AG04450 (cell line): Measurements from ENCODE around the gene DFFB. TPM values are rescaled to one million over a fixed set of nuclear protein-coding genes. Genes with fewer than 3 reads are reported as not detected.

Experiments used
- CTCF ChIA-PET: fragments of 300-600, 350-600 bp; formaldehyde crosslinking; extraction: SDS; loops from one replicate; lab custom pipeline; 2022; ENCODE audit warnings: antibody characterized with exemption, inconsistent platforms; lab: Charles Lee
- POLR2A ChIA-PET: fragments of 350-600 bp; formaldehyde crosslinking; extraction: SDS; loops from one replicate; lab custom pipeline; 2021; ENCODE audit warnings: antibody characterized with exemption, inconsistent platforms; lab: Yijun Ruan, JAX
- DNase-seq: peaks from one replicate; pipeline ENCODE4 v3.0.0-alpha.2; 2011; ENCODE audit warnings: low read depth, low spot score
- H3K27ac ChIP-seq: one replicate; pipeline ENCODE4 v1.5.1; 2012; ENCODE audit warnings: low read depth, low read length, control low read depth
- H3K27me3 ChIP-seq: one replicate; pipeline ENCODE4 v1.6.0; 2012; ENCODE audit warnings: low read length; ENCODE audit not compliant: control insufficient read depth, insufficient read depth
- H3K4me3 ChIP-seq: 2 replicates; pipeline ENCODE4 v1.5.1; 2011; ENCODE audit warnings: mild to moderate bottlenecking, low read depth, low read length, control low read depth
- H3K9me3 ChIP-seq: 2 replicates; pipeline ENCODE4 v1.5.1; 2012; ENCODE audit warnings: low read length; ENCODE audit not compliant: control insufficient read depth, insufficient read depth
- polyA plus RNA-seq: library from polyadenylated mRNA; depleted of rRNA; stranded (reverse); fragments of >200 nt; gene quantifications from 2 replicates; pipeline ENCODE4 v1.2.3, GENCODE V29; 2011
- TF ChIP-seq, protein P1 (sequence below): IDR thresholded peaks from 2 replicates; pipeline ENCODE4 v1.5.1; 2011; ENCODE audit warnings: low read depth, low read length, control low read depth, inconsistent platforms

DFFB gene
- polyA plus RNA-seq, 1 experiment: 6.9 TPM

DNA sequence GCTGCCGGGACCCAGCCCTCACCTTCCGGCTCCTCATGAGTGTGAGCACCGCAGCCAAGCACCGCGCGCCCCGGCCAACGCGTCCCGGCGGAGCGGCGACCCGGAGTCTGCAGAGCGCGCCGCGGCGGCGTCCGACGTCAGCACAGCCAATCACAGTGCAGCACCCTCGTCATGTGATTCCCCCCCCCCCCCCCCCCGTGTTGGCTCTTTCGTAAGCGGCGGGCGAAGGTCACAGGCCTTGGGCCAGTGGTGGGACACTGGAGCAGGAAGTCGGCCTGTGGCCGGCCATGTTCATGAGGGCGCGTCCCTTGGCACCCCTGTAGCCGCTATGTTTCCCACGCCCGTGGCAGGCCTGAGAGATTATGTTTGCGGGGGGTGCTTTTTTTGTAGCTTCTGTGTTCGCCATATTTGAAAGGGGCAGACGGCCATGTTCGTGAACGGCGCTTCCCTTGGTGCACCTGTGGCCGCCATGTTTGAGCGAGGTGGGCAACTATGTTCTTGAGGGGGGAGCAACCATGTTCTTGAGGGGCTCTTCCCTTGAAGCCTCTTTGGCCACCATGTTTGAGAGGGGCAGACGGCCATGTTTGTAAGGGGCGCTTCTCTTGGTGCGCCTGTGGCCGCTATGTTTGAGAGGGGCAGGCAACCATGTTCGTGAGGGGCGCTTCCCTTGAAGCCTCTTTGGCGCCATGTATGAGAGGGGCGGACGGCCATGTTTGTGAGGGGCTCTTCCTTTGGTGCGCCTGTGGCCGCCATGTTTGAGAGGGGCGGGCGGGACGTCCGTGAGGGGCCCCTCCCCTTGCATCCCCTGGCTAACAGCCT is 43.1 kb downstream of the DFFB start, which contains the start of gene C1orf174:
Gene C1orf174, minus strand, starts transcription at position 123 of the 819 bp plus-strand sequence. Its CDS starts 86 bp downstream, at position 37.
- TF ChIP-seq, protein P1, sequence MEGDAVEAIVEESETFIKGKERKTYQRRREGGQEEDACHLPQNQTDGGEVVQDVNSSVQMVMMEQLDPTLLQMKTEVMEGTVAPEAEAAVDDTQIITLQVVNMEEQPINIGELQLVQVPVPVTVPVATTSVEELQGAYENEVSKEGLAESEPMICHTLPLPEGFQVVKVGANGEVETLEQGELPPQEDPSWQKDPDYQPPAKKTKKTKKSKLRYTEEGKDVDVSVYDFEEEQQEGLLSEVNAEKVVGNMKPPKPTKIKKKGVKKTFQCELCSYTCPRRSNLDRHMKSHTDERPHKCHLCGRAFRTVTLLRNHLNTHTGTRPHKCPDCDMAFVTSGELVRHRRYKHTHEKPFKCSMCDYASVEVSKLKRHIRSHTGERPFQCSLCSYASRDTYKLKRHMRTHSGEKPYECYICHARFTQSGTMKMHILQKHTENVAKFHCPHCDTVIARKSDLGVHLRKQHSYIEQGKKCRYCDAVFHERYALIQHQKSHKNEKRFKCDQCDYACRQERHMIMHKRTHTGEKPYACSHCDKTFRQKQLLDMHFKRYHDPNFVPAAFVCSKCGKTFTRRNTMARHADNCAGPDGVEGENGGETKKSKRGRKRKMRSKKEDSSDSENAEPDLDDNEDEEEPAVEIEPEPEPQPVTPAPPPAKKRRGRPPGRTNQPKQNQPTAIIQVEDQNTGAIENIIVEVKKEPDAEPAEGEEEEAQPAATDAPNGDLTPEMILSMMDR: no peak
- DNase-seq: peak; percentile 98
- POLR2A ChIA-PET: interaction anchor here (0.7 to 1.7 kb wide), 3 partner anchors 42 to 104 kb away, joined by 4 to 6 read pairs (median 4); partner anchors contain the start of gene LRRC47
- CTCF ChIA-PET: interaction anchor here (0.7 kb wide), 1 partner anchor 1352 kb away, joined by 4 read pairs; no protein-coding TSS in a partner anchor
- Histone ChIP-seq H3K4me3 (peak within 1 kb of the TSS; percentile 97), H3K27me3 (no peaks in the 10 kb centered on the region), H3K9me3 (peaks cover 8% of the 10 kb centered on the region), H3K27ac (peak within 1 kb of the TSS; percentile 95)

DNA sequence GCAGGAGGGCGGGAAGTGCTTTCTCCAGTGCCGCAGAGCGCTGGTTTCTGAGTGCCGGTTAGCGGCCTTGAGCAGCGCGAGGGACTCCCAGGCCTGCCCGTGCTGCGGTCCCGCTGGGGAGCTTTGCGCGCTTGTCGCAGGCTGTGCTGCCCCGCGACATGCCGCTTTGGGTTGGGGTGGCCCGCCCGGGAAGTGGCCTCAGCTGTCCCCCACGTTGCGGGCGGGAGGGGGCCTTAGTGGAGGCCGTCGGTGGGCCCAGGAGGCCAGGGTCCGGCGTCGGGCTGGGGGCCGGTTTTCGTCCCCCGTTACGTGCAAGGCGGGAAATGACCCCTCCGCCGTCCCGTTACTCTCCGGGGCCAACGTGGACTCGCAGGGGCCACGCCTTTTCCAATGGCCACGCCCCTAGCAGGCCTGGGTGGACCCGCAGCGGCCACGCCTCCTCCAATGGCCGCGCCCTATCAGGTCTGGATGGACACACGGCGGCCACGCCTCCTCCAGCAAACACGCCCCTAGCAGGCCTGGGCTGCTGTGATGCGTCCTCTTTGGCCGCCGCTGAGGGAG is 43.8 kb downstream of the DFFB start:
- peaks cover 8% of the 10 kb centered on the region for H3K9me3 ChIP-seq
- ChIA-PET CTCF (no interaction called here), POLR2A (interaction anchor here (0.7 to 1.7 kb wide), 3 partner anchors 42 to 473 kb away, joined by 4 read pairs; no protein-coding TSS in a partner anchor)
- peak overlapping the region; percentile 97 for H3K4me3 ChIP-seq
- DNase-seq: peak; percentile 87
- TF ChIP-seq, protein P1: no peak
- H3K27ac ChIP-seq: peak overlapping the region; percentile 95
- peaks cover 1% of the 10 kb centered on the region for H3K27me3 ChIP-seq

DNA sequence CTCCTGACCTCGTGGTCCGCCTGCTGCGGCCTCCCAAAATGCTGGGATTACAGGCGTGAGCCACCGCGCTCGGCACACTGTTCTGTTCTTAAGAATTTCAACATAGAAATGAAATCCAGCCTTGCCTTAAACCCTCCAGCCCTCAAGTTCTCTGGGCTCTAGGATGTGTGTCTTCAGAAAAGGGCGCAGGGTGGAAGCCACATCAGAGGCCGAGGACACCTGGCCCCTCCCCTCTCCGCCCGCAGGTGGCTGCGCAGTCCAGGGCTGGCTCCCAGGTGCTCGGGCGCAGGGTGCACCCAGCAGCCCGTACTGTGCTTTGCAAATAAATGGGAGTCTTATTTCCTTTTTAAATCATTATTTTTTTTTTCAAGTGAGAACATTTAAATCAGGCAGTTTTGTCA is 44.8 kb downstream of the DFFB start:
- TF ChIP-seq, protein P1: no peak
- DNase-seq: no peak
- no peak overlapping the region for H3K27ac ChIP-seq
- peaks cover 8% of the 10 kb centered on the region for H3K9me3 ChIP-seq
- peaks cover 3% of the 10 kb centered on the region for H3K27me3 ChIP-seq
- H3K4me3 ChIP-seq: no peak overlapping the region
- CTCF ChIA-PET: no interaction called here
- POLR2A ChIA-PET: no interaction called here

DNA sequence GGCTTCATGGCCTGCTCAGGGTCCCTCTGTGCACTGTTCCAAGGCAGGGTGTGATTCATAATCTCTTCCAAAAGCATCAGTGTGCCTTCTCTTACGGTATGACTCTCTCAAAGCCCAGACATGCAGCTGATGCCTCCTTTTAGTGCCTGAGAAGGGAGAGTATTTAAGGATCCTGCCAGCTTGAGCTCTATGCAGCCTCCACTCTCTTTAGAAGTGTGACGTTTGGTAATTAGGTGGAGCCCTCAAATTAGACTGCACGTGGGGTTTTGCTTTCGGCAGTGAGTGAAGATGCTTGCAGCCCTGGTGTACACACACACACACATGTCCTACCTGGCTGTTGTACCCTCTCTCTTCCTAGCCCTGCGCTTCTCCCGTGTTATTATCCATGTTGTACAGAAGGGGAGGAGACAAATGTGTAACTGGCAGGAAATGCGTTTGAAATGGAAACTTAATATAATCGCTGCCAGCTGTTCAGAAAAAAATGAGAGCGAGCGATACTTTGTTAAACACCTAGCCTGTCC is 45.4 kb downstream of the DFFB start:
- DNase-seq: no peak
- Histone ChIP-seq H3K4me3 (no peak overlapping the region), H3K9me3 (peaks cover 6% of the 10 kb centered on the region), H3K27me3 (peaks cover 3% of the 10 kb centered on the region), H3K27ac (no peak overlapping the region)
- ChIA-PET POLR2A (no interaction called here), CTCF (no interaction called here)
- TF ChIP-seq, protein P1: no peak
